SK-N-SH (cell line): ENCODE results near the gene ZMYND8. TPM values are rescaled to one million over a fixed set of nuclear protein-coding genes. Genes with fewer than 3 reads are reported as not detected.
A peak's percentile ranks its signal among the peaks of the same experiment; 100 is the strongest.
"Not testable (repeated sequence)": the region's sequence is repeated elsewhere in the genome, so short reads cannot be mapped to it uniquely, and the experiment has no call there.

Experiments
- CTCF ChIA-PET: fragments of 300-600, 350-600 bp; formaldehyde crosslinking; extraction: SDS; loops from one replicate; lab custom pipeline; 2021; lab: Yijun Ruan, JAX
- POLR2A ChIA-PET: fragments of 350-600 bp; sonication (Branson Sonifier 250); formaldehyde crosslinking; extraction: SDS; loops from one replicate; lab custom pipeline; 2020; ENCODE audit warnings: antibody characterized with exemption, inconsistent platforms; lab: Yijun Ruan, JAX
- DNase-seq: peaks from one replicate; pipeline ENCODE4 v3.0.0; 2012
- H2AFZ ChIP-seq: fragments of 200-600 bp; sonication (generic); 2 replicates; pipeline ENCODE4 v1.8.1; 2016; ENCODE audit warnings: antibody characterized with exemption, mild to moderate bottlenecking, low read depth
- H3F3A ChIP-seq: fragments of 200-600 bp; sonication (generic); replicated peaks from 2 replicates; pipeline ENCODE3; 2016; ENCODE audit warnings: antibody characterized with exemption, mild to moderate bottlenecking; ENCODE audit not compliant: insufficient read depth
- H3K27ac ChIP-seq, 2 experiments: fragments of 200-500 bp in 1 of 2; fragments of 200-600 bp in 1 of 2; sonication (Bioruptor generic) in 1 of 2; sonication (generic), shearing (Covaris generic) in 1 of 2; 2 replicates each; pipeline versions ENCODE4 v1.5.1 to v1.6.1; 2014 to 2016; ENCODE audit warnings: low read depth in 2 of 2, inconsistent platforms in 1 of 2, low read length in 1 of 2, mild to moderate bottlenecking in 1 of 2, mixed read lengths in 1 of 2
- H3K27me3 ChIP-seq: fragments of 200-600 bp; sonication (generic), shearing (Covaris generic); 2 replicates; pipeline ENCODE4 v1.6.1; 2016; ENCODE audit warnings: mixed run types; ENCODE audit not compliant: insufficient read depth
- H3K36me3 ChIP-seq, 2 experiments: fragments of 200-500 bp in 1 of 2; fragments of 200-600 bp in 1 of 2; sonication (Bioruptor generic) in 1 of 2; sonication (generic) in 1 of 2; replicated peaks in 1 of 2; 2 replicates each; pipeline versions ENCODE3 to v1.5.1; 2014 to 2016; ENCODE audit warnings: low read length in 1 of 2, mild to moderate bottlenecking in 1 of 2; ENCODE audit not compliant: insufficient read depth in 2 of 2, control insufficient read depth in 1 of 2
- H3K4me1 ChIP-seq, 2 experiments: fragments of 200-500 bp in 1 of 2; fragments of 200-600 bp in 1 of 2; sonication (Bioruptor generic) in 1 of 2; sonication (generic), shearing (Covaris generic) in 1 of 2; 2 replicates each; pipeline versions ENCODE4 v1.5.1 to v1.6.1; 2014 to 2016; ENCODE audit warnings: low read depth in 1 of 2, low read length in 1 of 2, mixed run types in 1 of 2; ENCODE audit not compliant: insufficient read depth in 2 of 2, control insufficient read depth in 1 of 2
- H3K4me2 ChIP-seq: fragments of 200-600 bp; sonication (generic), shearing (Covaris generic); 2 replicates; pipeline ENCODE4 v1.6.1; 2017; ENCODE audit warnings: mixed run types
- H3K4me3 ChIP-seq, 2 experiments: fragments of 200-500 bp in 1 of 2; fragments of 200-600 bp in 1 of 2; sonication (Bioruptor generic) in 1 of 2; sonication (generic), shearing (Covaris generic) in 1 of 2; 2 replicates each; pipeline versions ENCODE4 v1.5.1 to v1.8.1; 2014 to 2016; ENCODE audit warnings: low read depth in 2 of 2, inconsistent platforms in 1 of 2, low read length in 1 of 2, mild to moderate bottlenecking in 1 of 2, mixed read lengths in 1 of 2, moderate library complexity in 1 of 2
- H3K79me2 ChIP-seq: fragments of 200-600 bp; sonication (generic); 2 replicates; pipeline ENCODE4 v1.8.1; 2017; ENCODE audit warnings: mild to moderate bottlenecking; ENCODE audit not compliant: insufficient read depth
- H3K9ac ChIP-seq: fragments of 200-600 bp; sonication (generic); 2 replicates; pipeline ENCODE4 v1.6.1; 2017; ENCODE audit warnings: mixed run types
- H3K9me2 ChIP-seq: fragments of 200-600 bp; sonication (generic); 2 replicates; pipeline ENCODE4 v1.6.1; 2017; ENCODE audit warnings: mixed run types
- H3K9me3 ChIP-seq: fragments of 200-600 bp; sonication (generic); 2 replicates; pipeline ENCODE4 v1.6.1; 2017; ENCODE audit warnings: mixed run types, mild to moderate bottlenecking, moderate library complexity
- H4K20me1 ChIP-seq: fragments of 200-600 bp; sonication (generic); 2 replicates; pipeline ENCODE4 v1.6.1; 2017; ENCODE audit warnings: mild to moderate bottlenecking, mixed run types; ENCODE audit not compliant: insufficient read depth
- FOSL2 ChIP-seq: IDR thresholded peaks from 2 replicates; pipeline ENCODE4 v1.4.0; 2012; ENCODE audit warnings: low read depth, mild to moderate bottlenecking, moderate library complexity, borderline replicate concordance
- GABPA ChIP-seq: IDR thresholded peaks from 2 replicates; pipeline ENCODE4 v1.4.0; 2012; ENCODE audit warnings: low read depth, mild to moderate bottlenecking
- JUND ChIP-seq: IDR thresholded peaks from 2 replicates; pipeline ENCODE4 v1.4.0; 2012
- PBX3 ChIP-seq: IDR thresholded peaks from 2 replicates; pipeline ENCODE4; 2012
- POLR2AphosphoS5 ChIP-seq: IDR thresholded peaks from 2 replicates; pipeline ENCODE4 v1.6.1; 2012; ENCODE audit warnings: low read depth, low read length
- REST ChIP-seq: IDR thresholded peaks from 2 replicates; pipeline ENCODE4 v1.6.1; 2012; ENCODE audit warnings: mild to moderate bottlenecking, low read depth, low read length, moderate library complexity
- SIN3A ChIP-seq: IDR thresholded peaks from 2 replicates; pipeline ENCODE4 v1.6.1; 2012; ENCODE audit warnings: low read depth, mild to moderate bottlenecking, low read length, moderate library complexity, borderline replicate concordance
- TCF12 ChIP-seq: IDR thresholded peaks from 2 replicates; pipeline ENCODE4 v1.4.0; 2012
- WGBS: methylation state at CpG from one replicate; pipeline ENCODE4 v1.1.6; 2017; ENCODE audit warnings: low lambda C conversion rate; 5-methylcytosine and 5-hydroxymethylcytosine counted together
- polyA plus RNA-seq, 3 experiments: library from polyadenylated mRNA; depleted of rRNA; stranded (reverse); fragments of >200 nt; gene quantifications; 2 replicates each; pipeline ENCODE4 v1.2.3, GENCODE V29; 2012
- TF ChIP-seq, protein P1 (sequence below): IDR thresholded peaks from 2 replicates; pipeline ENCODE4 v1.4.0; 2012; ENCODE audit warnings: low read depth

The ZMYND8 gene
- polyA plus RNA-seq, 1 of the 3 experiments (the other 2 are of a cell fraction), result 25.3 TPM

DNA sequence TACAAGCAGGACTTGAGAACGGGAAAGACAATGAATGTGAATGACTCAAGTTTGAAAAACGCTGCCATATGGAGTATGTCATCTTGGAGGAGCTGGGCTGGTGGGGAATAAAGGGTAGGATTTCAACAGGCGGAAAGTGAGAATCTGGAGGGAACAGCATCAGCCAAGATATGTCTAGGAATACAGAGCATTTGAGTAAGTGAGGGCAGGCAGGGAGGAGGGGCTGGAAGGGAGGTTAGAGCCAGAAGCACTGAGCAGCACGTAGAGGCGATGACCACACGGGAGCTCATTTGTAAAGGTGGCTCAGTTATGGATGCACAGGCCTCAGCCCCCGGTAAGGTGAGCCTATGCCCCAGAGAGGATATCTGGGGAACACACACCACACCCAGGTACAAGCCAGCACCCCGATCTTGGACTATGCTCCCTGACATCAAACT is 115.1 kb downstream of the ZMYND8 start:
- no peaks in the 10 kb centered on the region for H3K9me3 ChIP-seq
- TF ChIP-seq SIN3A (peak; percentile 53; the same call in 1 of the 2 replicates), JUND (peak; percentile 51), POLR2AphosphoS5 (peak; percentile 32; the same call in 1 of the 2 replicates), REST (no peak), TCF12 (peak; percentile 81), FOSL2 (peak; percentile 50; the same call in 1 of the 2 replicates), PBX3 (peak; percentile 66), GABPA (no peak)
- TF ChIP-seq, protein P1, sequence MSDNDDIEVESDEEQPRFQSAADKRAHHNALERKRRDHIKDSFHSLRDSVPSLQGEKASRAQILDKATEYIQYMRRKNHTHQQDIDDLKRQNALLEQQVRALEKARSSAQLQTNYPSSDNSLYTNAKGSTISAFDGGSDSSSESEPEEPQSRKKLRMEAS, result peak; percentile 31; the same call in 1 of the 2 replicates
- TF ChIP-seq, all 33 proteins: peak for 7
- Histone ChIP-seq H3K9ac (no peak overlapping the region), H3K4me1 (peaks cover 0 to 14% of the 10 kb centered on the region in 2 experiments; a peak in 2 of 4 replicates), H3K79me2 (peaks cover 53% of the 10 kb centered on the region; the same call in 1 of the 2 replicates), H3K4me2 (no peak overlapping the region), H2AFZ (no peak overlapping the region), H3K9me2 (no peaks in the 10 kb centered on the region), H3F3A (peaks cover 20% of the 10 kb centered on the region), H3K4me3 (no peak overlapping the region), H3K36me3 (peaks cover 37 to 56% of the 10 kb centered on the region in 2 experiments), H3K27me3 (no peaks in the 10 kb centered on the region), H4K20me1 (peaks cover 3% of the 10 kb centered on the region), H3K27ac (peak overlapping the region in 1 of 2 experiments; percentile 36; a peak in 1 of 4 replicates)
- POLR2A ChIA-PET, result interaction anchor here (0.6 kb wide), 1 partner anchor 148 kb away, joined by 3 read pairs; no protein-coding TSS in a partner anchor
- no peak for DNase-seq
- 75% methylated on average over 8 of the region's 8 CpGs for WGBS
- CTCF ChIA-PET, result interaction anchor here (1.0 to 5.5 kb wide), 5 partner anchors 13 to 379 kb away, joined by 3 to 31 read pairs (median 5); no protein-coding TSS in a partner anchor

DNA sequence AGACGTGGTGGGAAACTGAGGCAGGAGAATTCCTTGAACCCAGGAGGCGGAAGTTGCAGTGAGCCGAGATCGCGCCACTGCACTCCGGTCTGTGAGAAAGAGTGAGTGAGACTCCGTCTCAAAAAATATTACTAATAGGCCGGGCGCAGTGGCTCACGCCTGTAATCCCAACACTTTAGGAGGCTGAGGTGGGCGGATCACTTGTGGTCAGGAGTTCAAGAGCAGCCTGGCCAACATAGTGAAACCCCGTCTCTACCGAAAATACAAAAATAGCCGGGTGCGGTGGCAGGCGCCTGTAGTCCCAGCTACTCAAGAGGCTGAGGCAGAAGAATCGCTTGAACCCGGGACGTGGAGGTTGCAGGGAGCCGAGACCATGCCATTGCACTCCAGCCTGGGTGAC is 116.4 kb downstream of the ZMYND8 start:
- DNase-seq, H3K9me3 ChIP-seq, H4K20me1 ChIP-seq, H3K9me2 ChIP-seq, POLR2A ChIA-PET, H3K27ac ChIP-seq, H3K27me3 ChIP-seq, H3K4me3 ChIP-seq, H3K4me2 ChIP-seq, H2AFZ ChIP-seq, H3K9ac ChIP-seq: not testable (repeated sequence)
- H3F3A ChIP-seq, result peaks cover 20% of the 10 kb centered on the region
- H3K79me2 ChIP-seq, result peaks cover 41% of the 10 kb centered on the region; the same call in 1 of the 2 replicates
- 95% methylated on average over 20 of the region's 20 CpGs for WGBS
- CTCF ChIA-PET, result interaction anchor here (1.2 to 5.5 kb wide), 3 partner anchors 14 to 144 kb away, joined by 3 to 31 read pairs (median 5); no protein-coding TSS in a partner anchor
- peaks cover 33 to 55% of the 10 kb centered on the region in 2 experiments for H3K36me3 ChIP-seq
- H3K4me1 ChIP-seq, result peaks cover 0 to 14% of the 10 kb centered on the region in 2 experiments; a peak in 2 of 4 replicates
